AG04449 (cell line): ENCODE measurements around the gene SMOC2.

Source experiments
- CTCF ChIA-PET: fragments of 350-600 bp; formaldehyde crosslinking; extraction: SDS; loops from one replicate; lab custom pipeline; 2021; ENCODE audit warnings: antibody characterized with exemption; lab: Yijun Ruan, JAX
- POLR2A ChIA-PET: fragments of 400-600, 350-600 bp; formaldehyde crosslinking; extraction: SDS; loops from one replicate; lab custom pipeline; 2020; ENCODE audit warnings: antibody characterized with exemption, inconsistent platforms; lab: Yijun Ruan, JAX
- DNase-seq: peaks from one replicate; pipeline ENCODE4 v3.0.0-alpha.2; 2010; ENCODE audit warnings: low read depth, low spot score
- H3K4me3 ChIP-seq: 2 replicates; pipeline ENCODE4 v1.5.1; 2011; ENCODE audit warnings: low read depth, mild to moderate bottlenecking, control low read depth, low read length
- TF ChIP-seq, protein P1 (sequence below): IDR thresholded peaks from one replicate; pipeline ENCODE4 v1.5.1; 2011; ENCODE audit warnings: mild to moderate bottlenecking, moderate library complexity, low read length, control low read depth, inconsistent platforms; ENCODE audit not compliant: insufficient read depth; ENCODE audit errors: missing control alignments

The SMOC2 gene

GRCh38 chr6:168507730-168508129 is 66.7 kb downstream of the SMOC2 start:
- POLR2A ChIA-PET = no interaction called here
- CTCF ChIA-PET = no interaction called here
- no peak overlapping the region for H3K4me3 ChIP-seq
- DNase-seq = no peak
- TF ChIP-seq, protein P1, sequence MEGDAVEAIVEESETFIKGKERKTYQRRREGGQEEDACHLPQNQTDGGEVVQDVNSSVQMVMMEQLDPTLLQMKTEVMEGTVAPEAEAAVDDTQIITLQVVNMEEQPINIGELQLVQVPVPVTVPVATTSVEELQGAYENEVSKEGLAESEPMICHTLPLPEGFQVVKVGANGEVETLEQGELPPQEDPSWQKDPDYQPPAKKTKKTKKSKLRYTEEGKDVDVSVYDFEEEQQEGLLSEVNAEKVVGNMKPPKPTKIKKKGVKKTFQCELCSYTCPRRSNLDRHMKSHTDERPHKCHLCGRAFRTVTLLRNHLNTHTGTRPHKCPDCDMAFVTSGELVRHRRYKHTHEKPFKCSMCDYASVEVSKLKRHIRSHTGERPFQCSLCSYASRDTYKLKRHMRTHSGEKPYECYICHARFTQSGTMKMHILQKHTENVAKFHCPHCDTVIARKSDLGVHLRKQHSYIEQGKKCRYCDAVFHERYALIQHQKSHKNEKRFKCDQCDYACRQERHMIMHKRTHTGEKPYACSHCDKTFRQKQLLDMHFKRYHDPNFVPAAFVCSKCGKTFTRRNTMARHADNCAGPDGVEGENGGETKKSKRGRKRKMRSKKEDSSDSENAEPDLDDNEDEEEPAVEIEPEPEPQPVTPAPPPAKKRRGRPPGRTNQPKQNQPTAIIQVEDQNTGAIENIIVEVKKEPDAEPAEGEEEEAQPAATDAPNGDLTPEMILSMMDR = no peak

DNA sequence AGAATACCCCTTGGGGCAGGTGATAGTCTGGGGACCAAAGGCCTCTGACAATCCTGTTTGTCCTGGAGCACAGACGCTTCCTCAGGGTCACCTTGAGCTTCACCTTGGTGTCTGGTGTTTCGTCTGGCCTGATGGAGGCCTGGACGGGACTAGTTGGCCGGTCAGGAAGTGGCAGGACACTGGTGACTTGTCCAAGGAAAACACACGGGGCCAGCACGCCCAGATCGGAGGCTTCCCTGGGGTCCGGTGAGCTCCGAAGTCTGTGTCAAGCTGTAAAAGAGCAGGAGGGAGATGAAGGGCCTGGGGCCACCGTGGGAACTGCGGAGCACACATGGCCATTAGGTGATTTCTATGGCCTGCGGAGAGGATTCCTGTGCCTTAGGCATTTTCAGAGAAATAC is 67.9 kb downstream of the SMOC2 start:
- POLR2A ChIA-PET = no interaction called here
- CTCF ChIA-PET = no interaction called here
- no peak overlapping the region for H3K4me3 ChIP-seq
- TF ChIP-seq, protein P1 = no peak
- DNase-seq = no peak

- CTCF ChIA-PET = no interaction called here
- TF ChIP-seq, protein P1 = no peak
- H3K4me3 ChIP-seq = no peak overlapping the region
- POLR2A ChIA-PET = no interaction called here
- DNase-seq = no peak
Measured at GRCh38 chr6:168513766-168514165, 72.8 kb downstream of the SMOC2 start.

DNA sequence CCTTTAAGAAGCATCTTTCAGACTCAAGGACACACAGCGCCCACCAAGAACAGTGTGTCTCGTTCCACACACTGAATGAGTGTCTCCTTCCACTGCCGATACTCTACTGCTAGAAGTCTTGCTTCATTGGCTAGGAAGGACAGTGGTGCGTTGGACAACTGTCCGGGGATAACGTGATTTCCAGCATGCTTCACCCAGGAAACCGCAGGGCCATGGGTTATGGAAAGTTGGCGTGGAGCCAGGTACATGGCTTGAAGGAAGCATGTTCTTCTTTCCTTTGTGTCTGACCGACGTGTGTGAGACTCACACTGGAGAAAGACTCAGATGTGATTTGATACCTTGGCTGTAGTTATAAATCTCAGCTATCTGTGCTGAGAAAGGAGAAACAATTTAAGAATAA is 73.2 kb downstream of the SMOC2 start:
- ChIA-PET POLR2A (no interaction called here), CTCF (no interaction called here)
- no peak for DNase-seq
- no peak overlapping the region for H3K4me3 ChIP-seq
- TF ChIP-seq, protein P1 = no peak

- H3K4me3 ChIP-seq = no peak overlapping the region
- DNase-seq = no peak
- ChIA-PET CTCF (no interaction called here), POLR2A (no interaction called here)
- TF ChIP-seq, protein P1 = no peak
Measured at GRCh38 chr6:168515376-168515775, 74.4 kb downstream of the SMOC2 start.

DNA sequence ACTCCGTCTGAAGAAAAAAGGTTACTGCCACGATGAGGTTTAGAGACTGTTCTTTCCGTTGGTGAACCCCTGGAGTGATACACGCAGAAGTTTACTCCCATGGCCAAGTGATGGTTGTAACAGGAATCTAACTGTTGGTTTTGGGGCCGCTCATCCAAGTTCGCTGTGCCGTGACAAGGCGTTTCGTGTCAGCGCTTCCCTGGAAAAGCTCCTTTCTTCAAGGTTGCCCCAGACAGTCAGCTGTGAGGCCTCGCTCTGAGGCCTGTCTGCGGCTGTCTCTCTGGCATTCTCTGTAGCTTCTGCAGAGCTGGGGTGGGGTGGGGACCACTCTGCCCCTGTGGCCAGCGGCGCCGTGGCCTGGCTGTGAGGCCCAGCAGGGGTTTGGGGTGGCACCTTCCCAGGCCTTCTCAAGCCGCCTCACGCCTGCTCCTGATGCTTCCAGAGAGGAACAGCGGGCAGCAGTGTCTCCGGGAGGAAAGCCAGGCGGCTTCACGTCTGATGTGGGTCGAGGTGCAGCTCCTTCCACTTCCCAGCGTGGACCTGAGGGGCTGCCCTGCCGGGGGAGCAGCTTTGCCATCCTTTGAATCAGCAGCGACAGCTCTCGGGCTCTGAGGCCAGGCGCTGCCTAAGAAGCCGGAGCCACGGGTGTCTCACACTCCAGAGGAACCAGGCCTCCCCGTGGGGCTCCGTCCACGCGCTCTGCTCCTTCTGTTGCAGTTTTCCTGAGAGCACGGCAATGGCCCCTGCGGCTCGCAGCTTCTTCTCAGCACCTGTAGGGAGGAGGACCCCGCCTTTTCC is 76.2 kb downstream of the SMOC2 start:
- DNase-seq = no peak

More for the DNA sequence above, 76.2 kb downstream of the SMOC2 start:
- CTCF ChIA-PET = no interaction called here
- H3K4me3 ChIP-seq = no peak overlapping the region
- TF ChIP-seq, protein P1 = no peak
- POLR2A ChIA-PET = no interaction called here
